Embryonic facial prominence (tissue), 1 donor: ENCODE results near the gene EBF3.

Experiments
- DNase-seq: peaks from one replicate; pipeline ENCODE4 v3.0.0-alpha.2; 2016; ENCODE audit errors: extremely low spot score

EBF3 gene

DNA sequence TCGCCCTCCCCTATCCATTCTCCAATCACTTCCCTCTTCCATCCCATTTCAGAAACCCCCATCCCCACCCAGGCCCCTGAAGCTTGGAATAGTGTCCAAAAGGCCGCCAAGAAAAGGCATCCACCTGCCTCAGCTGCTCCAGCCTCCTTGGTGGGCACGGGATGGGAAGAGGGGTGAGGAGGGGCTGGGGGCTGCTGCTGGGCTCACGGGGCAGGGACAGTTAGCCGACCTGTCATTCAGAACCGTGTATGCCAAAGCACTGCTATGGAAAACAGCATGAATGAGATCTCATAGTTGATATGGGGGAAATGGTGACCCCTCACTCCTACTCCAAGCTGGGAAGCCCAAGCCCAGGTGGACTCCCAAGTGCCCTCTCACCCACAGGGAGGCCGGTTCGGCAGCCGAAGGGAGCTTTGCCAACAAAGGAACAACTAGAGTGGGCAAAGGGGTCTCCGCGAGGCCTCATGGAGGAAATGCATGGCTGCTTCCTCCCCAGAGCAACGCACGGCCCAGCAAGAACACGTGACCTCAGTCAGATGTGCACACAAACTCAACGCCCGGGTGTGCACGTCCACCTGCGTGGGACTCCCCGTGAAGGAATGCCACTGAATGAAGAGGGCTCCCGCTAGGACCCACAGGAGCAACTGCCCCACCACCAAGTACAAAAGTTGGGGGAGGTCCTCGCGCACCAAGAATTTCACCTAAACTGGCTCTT lies 52.5 kb downstream of the EBF3 start:
- no peak for DNase-seq

- no peak for DNase-seq
These were observed 53.2 kb downstream of the EBF3 start for GRCh38 chr10:129910861-129911260.

GRCh38 chr10:129909531-129910256 lies 54.4 kb downstream of the EBF3 start:
- DNase-seq: no peak

DNA sequence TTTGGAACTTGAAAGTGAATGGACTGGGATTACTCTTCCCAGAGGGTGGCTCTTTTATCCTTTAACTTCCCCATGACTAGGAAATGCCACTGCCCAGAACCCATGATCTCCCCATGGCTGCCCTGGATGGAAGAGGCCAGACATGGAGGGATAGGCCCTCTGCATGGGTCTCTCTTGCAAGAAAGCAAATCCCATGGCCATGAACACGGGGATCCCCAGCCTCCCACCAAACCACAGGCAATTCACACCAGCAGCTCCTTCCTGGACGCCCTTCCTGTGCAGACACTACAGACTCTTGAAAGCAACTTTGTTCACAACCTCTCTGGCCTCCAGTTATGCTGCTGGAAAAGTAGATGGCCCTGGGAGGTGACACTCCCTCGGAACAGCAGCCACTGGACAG lies 55.0 kb downstream of the EBF3 start:
- DNase-seq: no peak

DNA sequence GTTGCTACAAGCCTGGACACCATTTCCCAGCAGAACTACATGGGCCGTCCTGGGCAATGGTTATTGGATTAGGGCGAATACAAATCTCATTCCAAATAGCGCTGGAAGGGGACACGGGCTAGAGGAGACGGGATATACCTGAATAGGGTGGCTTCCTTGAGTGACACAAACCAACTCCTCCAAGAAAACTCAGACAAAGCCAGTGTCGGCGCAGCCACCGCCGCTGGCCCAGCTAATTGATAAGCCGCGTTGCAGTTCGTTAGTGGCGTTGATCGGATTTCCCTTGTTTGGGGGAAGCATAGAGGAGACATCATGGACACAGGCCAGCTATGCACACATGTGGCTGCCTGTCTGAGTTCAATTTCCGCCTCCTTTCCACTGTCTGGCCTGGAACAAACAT lies 55.7 kb downstream of the EBF3 start:
- no peak for DNase-seq

- DNase-seq: no peak
These were observed 58.5 kb downstream of the EBF3 start for GRCh38 chr10:129905553-129905952.

DNA sequence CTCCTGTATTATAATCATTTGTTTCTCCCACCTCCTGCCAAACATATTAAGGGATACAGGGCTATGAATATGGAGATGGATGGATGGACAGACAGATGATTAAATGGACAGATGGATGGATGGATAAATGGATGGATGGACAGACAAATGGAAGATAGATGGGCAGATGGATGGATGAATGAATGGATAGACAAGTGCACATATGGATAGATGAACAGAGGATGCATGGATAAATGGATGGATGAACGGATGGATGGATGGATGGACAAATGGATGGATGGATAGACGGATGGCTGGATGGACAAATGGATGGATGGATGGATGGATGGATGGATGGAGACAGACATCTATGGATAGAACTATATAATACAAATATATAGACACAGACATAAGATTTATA lies 59.8 kb downstream of the EBF3 start:
- no peak for DNase-seq

- DNase-seq: no peak
These were observed 62.6 kb downstream of the EBF3 start for GRCh38 chr10:129901389-129902006.

- DNase-seq: no peak
These were observed 63.2 kb downstream of the EBF3 start for GRCh38 chr10:129900825-129901224.

- no peak for DNase-seq
These were observed 64.6 kb downstream of the EBF3 start for GRCh38 chr10:129899276-129900130.

GRCh38 chr10:129898706-129899268 lies 65.3 kb downstream of the EBF3 start:
- no peak for DNase-seq

- no peak for DNase-seq
These were observed 66.0 kb downstream of the EBF3 start for GRCh38 chr10:129897871-129898626.

GRCh38 chr10:129896860-129897200 lies 67.2 kb downstream of the EBF3 start:
- no peak for DNase-seq

DNA sequence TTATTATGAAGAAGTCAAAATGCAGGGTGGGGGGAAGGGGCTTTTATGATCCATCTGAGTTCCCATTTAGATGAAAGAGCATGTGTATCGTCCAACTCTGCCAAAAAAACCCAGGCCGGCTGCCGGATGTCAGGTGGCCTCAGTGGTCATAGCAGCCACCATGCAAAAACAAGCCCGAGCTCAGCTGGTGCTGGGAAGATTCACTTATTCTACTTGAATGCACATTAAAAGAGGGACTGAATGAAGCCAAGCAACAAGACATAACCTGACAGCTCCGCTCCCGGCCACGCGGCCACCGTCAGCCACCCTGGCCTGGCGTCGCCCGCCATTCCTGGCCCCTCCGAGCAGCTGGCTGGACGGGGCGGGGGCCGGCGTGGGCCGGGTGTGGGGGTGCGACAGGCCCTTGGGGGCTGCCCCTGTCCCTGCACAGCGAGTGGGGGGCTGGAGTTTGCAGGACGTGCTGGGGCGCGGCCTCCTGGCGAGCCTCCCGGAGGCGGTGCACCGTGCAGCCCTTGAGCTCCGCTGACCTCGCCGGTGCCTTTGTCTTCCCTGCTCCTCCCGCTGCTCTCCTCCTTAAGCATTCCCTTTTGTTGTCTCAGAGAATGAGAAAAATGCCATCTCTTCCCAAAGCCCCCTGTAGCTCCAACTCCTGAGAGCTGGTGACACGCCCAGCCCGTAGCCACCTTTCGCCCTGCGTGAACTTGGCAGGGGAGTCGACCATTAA lies 67.8 kb downstream of the EBF3 start:
- DNase-seq: no peak

DNA sequence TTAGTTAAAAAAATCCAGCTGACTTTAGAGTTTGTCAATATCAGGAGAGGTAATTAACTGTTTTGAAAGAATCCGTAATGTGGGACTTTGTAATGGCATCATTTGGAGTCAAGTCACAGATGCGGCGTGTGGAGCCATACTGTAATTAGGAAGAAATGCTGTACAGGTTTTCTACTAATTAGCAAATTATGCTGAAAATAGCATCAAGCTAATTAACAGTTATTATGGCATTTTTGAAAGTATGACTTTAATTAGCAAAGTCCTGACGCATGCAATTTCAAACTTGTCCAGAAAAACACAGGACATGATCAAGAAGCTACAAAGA lies 68.3 kb downstream of the EBF3 start:
- DNase-seq: no peak

DNA sequence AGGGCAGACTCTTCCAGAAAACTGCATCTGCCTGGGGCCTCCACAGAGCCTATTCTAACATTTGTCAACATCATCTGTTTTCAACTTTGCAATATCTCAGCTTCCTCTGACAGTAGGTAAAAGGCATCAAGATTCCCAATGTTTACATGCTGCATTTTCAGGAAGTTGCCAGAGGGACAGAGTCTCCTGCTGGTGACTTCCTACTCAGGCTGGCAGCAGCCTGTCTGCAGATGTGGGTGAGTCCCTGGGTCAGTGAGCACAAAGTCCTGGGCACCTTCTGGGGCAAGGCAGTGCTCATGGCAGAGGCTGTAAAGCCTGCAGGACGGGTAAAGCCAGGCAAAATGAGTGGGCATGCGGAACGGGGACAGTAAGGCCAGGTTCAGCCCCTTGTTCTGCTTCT lies 69.4 kb downstream of the EBF3 start:
- DNase-seq: no peak

DNA sequence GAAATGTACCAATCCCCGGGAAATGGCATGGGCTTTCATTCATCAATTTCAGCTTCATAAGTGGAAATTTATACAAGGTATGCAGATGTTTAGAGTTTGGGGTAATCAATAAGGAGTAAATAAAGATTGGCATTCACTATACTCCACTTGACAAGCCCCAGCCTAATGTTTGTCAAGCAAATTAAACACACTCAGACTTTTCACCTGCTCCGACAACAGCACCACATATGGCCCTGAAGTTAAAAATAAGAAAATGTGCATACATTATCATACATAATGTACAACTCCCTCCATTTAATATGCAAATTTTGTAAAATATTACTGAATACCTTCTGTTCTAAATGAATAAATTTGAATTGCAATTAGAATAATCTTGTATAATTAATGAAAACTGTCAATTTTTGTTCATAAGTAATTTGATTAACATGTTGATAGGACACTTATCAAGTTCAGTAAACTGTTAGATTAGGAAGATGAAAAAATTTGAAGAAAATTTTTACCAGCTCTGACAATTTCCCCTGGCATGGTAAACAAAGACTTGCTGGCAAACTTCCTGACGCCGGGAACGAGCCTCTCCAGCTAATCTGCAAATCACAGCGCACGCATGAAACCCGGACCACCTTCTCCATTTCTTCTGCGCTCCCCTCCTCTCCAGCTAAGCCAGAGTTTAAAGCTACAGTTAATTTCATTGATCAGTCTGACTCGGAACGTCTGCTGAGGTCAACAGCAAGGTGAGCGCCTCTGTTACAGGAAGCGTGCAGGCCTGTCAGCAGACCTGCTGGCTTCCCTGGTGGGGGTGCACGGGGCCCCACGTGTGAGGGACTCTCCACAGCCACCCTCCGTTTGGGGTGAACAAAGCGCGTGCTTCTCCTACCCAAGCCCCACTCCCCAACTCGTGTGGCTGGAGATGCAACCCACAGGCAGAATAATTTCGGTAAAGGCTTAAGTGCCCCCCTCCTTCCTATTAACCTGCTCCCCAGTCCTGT lies 70.7 kb downstream of the EBF3 start:
- no peak for DNase-seq

DNA sequence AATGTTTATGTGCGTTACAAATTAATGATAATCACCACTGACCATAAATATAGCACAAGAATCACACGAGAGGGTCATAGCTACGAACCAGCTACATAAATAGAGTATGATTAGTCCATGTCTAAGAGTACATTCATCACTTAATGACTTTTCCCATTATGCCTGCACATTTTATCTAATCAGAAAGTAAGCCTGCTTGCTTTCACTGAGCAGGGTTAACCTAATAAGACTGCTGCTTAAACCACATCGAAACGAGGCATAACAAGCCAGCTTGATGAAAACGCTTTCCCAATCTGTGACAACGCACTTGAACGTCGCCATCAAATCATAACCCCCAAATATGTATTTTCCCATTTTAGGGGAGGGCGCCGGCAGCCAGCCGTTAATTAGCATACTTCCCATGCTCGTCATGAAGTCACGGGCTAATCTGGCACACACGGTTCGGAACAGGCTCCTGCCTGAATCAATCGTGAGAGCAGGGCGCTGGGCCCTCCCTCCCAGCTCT lies 71.5 kb downstream of the EBF3 start:
- no peak for DNase-seq

DNA sequence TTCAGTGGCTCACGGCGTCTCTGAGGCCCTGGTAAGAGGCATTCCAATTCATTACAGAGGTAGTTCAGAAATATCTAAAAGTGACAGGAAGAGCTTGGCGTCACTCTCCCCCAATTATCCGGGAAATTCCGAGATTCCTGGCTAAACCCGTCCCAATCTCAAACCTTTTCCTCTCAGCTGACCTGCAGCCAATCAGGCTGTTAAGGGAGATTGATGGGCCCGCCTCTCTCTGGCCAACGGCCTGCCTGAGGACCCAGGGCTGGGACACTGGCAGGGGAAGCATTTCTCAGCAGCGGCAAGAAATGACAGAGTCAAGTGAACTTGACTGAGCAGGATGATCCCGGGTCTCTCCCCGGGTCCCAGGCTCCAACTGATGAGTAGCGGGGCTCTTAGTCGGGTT lies 72.3 kb downstream of the EBF3 start:
- no peak for DNase-seq
